A549 (cell line): ENCODE results near the gene SMU1.

ENCODE experiments used
- EP300 ChIP-seq, 2 experiments: fragments of >200 bp; sonication (Bioruptor Twin); formaldehyde crosslinking; IDR thresholded peaks; 2 replicates in 1 of 2; 3 replicates in 1 of 2; pipeline ENCODE4 v1.6.1; 2016 to 2017
- HDAC2 ChIP-seq: fragments of 200-600 bp; sonication (generic); IDR thresholded peaks from 2 replicates; pipeline ENCODE4 v1.6.1; 2016
- HEYL ChIP-seq: fragments of 250-450 bp; sonication (Bioruptor Pico); IDR thresholded peaks from 2 replicates; pipeline ENCODE4 v1.8.0; 2021; ENCODE audit warnings: mild to moderate bottlenecking, moderate library complexity
- JUN ChIP-seq, 2 experiments: fragments of >200 bp; sonication (Bioruptor Twin); formaldehyde crosslinking; IDR thresholded peaks; 2 replicates in 1 of 2; 3 replicates in 1 of 2; pipeline ENCODE4 v1.6.1; 2016 to 2017
- POLR2A ChIP-seq: IDR thresholded peaks from 2 replicates; pipeline ENCODE4 v1.6.1; 2012; ENCODE audit warnings: mild to moderate bottlenecking, low read length
- RAD21 ChIP-seq, 2 experiments: fragments of >200 bp in 1 of 2; sonication (Bioruptor Twin) in 1 of 2; formaldehyde crosslinking in 1 of 2; IDR thresholded peaks in 1 of 2; conservative IDR thresholded peaks in 1 of 2; 2 replicates in 1 of 2; 3 replicates in 1 of 2; pipeline ENCODE4 v1.6.1; 2012 to 2018; ENCODE audit warnings: inconsistent platforms in 1 of 2
- TF ChIP-seq, protein P1 (sequence below): fragments of >200 bp; sonication (Bioruptor Twin); formaldehyde crosslinking; IDR thresholded peaks from 3 replicates; pipeline ENCODE4 v1.5.1; 2016

DNA sequence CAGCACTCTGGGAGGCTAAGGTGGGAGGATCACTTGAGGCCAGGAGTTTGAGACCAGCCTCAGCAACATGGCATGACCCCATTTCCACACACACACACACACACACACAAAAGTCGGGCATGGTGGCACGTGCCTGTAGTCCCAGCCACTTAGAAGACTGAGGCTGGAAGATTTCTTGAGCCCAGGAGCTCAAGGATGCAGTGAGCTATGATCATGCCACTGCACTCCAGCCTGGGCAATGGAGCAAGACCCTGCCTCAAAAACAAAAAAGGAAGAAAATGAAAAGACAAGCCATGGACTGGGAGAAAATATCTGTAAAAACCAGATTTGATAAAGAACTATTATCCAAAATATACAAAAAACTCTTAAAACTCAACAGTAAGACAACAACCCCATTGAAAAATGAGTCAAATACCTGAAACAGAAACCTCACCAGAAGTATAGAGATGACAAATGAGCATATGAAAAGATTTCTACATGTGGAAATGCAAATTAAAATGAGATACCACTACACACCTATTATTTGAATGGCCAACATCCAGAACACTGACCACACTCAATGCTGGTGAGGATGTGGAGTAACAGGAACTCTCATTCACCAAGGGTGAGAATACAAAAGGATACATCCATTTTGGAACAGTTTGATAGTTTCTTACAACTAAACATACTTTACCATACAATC, 26.7 kb downstream of the SMU1 start:
- TF ChIP-seq, protein P1, sequence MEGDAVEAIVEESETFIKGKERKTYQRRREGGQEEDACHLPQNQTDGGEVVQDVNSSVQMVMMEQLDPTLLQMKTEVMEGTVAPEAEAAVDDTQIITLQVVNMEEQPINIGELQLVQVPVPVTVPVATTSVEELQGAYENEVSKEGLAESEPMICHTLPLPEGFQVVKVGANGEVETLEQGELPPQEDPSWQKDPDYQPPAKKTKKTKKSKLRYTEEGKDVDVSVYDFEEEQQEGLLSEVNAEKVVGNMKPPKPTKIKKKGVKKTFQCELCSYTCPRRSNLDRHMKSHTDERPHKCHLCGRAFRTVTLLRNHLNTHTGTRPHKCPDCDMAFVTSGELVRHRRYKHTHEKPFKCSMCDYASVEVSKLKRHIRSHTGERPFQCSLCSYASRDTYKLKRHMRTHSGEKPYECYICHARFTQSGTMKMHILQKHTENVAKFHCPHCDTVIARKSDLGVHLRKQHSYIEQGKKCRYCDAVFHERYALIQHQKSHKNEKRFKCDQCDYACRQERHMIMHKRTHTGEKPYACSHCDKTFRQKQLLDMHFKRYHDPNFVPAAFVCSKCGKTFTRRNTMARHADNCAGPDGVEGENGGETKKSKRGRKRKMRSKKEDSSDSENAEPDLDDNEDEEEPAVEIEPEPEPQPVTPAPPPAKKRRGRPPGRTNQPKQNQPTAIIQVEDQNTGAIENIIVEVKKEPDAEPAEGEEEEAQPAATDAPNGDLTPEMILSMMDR: no peak
- TF ChIP-seq EP300 (IDR thresholded peaks at IDR 0.05): no peak
- TF ChIP-seq RAD21 (conservative IDR thresholded peaks at IDR 0.05 in 1 of 2, IDR thresholded peaks at IDR 0.05 in 1 of 2): no peak
- no peak for TF ChIP-seq POLR2A
- TF ChIP-seq JUN (IDR thresholded peaks at IDR 0.05): no peak
- no peak for TF ChIP-seq HEYL (CRISPR knock-in tag)
- no peak for TF ChIP-seq HDAC2
